Hepatocyte (in vitro differentiated cells): Measurements from ENCODE around the gene ZNF544.

Source experiments
- CTCF ChIP-seq: fragments of 200-600 bp; sonication (generic); IDR thresholded peaks from 2 replicates; pipeline ENCODE4 v1.5.1; 2016; ENCODE audit warnings: antibody characterized with exemption, mild to moderate bottlenecking; ENCODE audit not compliant: poor library complexity
- EZH2 ChIP-seq: fragments of 200-600 bp; sonication (generic); IDR thresholded peaks from 2 replicates; pipeline ENCODE4 v1.6.1; 2016; ENCODE audit warnings: antibody characterized with exemption, mild to moderate bottlenecking, borderline replicate concordance

- TF ChIP-seq EZH2 (no peak), CTCF (no peak)
These were observed 31.7 kb upstream of the ZNF544 start for GRCh38 chr19:58196901-58197616.
